ENCODE results near the gene MSH6. TPM values are rescaled to one million over a fixed set of nuclear protein-coding genes. Genes with fewer than 3 reads are reported as not detected.
A peak's percentile ranks its signal among the peaks of the same experiment; 100 is the strongest.

MSH6 gene
- total RNA-seq, 1 experiment from 2014 or later = 88.1 TPM

- H3K36me3 Mint-ChIP-seq (ENCODE audit: insufficient read depth, unreplicated experiment) = peaks cover 41% of the 10 kb centered on the region
These were observed 27.0 kb downstream of the MSH6 start for GRCh38 chr2:47809903-47810302.

DNA sequence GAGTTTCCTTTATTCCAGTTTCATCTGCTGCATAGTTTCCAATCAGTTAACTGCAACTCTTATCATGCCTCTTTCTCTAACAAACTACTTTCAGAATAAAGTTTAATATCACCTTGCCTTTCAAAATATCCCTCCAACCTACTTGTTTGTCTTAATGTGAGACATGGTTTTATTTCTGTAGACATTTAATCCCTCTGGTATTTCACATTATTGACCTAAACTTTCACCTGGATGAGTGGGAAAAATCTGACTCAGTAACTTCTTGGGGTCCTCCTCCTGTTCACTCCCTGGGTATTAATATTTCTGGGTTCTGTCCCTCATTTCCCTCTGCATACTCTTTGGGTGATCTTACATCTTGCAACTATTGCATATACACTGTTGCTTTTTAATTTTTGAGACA is 27.9 kb downstream of the MSH6 start:
- Mint-ChIP-seq H3K9me3 (ENCODE audit: low read depth, unreplicated experiment) (no peaks in the 10 kb centered on the region), H3K27me3 (ENCODE audit: unreplicated experiment) (no peaks in the 10 kb centered on the region), H3K27ac (ENCODE audit: unreplicated experiment) (no peak overlapping the region), H3K36me3 (ENCODE audit: insufficient read depth, unreplicated experiment) (peaks cover 37% of the 10 kb centered on the region), H3K4me1 (ENCODE audit: low read depth, unreplicated experiment) (peaks cover 11% of the 10 kb centered on the region), H3K4me3 (ENCODE audit: low read depth, unreplicated experiment) (no peak overlapping the region)
- BruUV-seq (replicated peaks) = no TSS peak
- intact Hi-C loops (cut with micrococcal nuclease; ENCODE audit: unreplicated experiment) = no loop called here
- TF ChIP-seq, protein P1, sequence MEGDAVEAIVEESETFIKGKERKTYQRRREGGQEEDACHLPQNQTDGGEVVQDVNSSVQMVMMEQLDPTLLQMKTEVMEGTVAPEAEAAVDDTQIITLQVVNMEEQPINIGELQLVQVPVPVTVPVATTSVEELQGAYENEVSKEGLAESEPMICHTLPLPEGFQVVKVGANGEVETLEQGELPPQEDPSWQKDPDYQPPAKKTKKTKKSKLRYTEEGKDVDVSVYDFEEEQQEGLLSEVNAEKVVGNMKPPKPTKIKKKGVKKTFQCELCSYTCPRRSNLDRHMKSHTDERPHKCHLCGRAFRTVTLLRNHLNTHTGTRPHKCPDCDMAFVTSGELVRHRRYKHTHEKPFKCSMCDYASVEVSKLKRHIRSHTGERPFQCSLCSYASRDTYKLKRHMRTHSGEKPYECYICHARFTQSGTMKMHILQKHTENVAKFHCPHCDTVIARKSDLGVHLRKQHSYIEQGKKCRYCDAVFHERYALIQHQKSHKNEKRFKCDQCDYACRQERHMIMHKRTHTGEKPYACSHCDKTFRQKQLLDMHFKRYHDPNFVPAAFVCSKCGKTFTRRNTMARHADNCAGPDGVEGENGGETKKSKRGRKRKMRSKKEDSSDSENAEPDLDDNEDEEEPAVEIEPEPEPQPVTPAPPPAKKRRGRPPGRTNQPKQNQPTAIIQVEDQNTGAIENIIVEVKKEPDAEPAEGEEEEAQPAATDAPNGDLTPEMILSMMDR (IDR thresholded peaks at IDR 0.05; ENCODE audit: unreplicated experiment) = no peak
- CTCF ChIA-PET = no interaction called here
- DNase-seq = no peak

More at GRCh38 chr2:47809903-47810302, 27.0 kb downstream of the MSH6 start:
- H3K9me3 Mint-ChIP-seq (ENCODE audit: low read depth, unreplicated experiment) = no peaks in the 10 kb centered on the region
- CTCF ChIA-PET = no interaction called here
- no peak overlapping the region for H3K4me3 Mint-ChIP-seq (ENCODE audit: low read depth, unreplicated experiment)
- TF ChIP-seq, protein P1 (IDR thresholded peaks at IDR 0.05; ENCODE audit: unreplicated experiment) = no peak
- no TSS peak for BruUV-seq (replicated peaks)
- DNase-seq = no peak
- no peak overlapping the region for H3K27ac Mint-ChIP-seq (ENCODE audit: unreplicated experiment)
- peaks cover 11% of the 10 kb centered on the region for H3K4me1 Mint-ChIP-seq (ENCODE audit: low read depth, unreplicated experiment)
- H3K27me3 Mint-ChIP-seq (ENCODE audit: unreplicated experiment) = no peaks in the 10 kb centered on the region
- intact Hi-C loops (cut with micrococcal nuclease; ENCODE audit: unreplicated experiment) = no loop called here

DNA sequence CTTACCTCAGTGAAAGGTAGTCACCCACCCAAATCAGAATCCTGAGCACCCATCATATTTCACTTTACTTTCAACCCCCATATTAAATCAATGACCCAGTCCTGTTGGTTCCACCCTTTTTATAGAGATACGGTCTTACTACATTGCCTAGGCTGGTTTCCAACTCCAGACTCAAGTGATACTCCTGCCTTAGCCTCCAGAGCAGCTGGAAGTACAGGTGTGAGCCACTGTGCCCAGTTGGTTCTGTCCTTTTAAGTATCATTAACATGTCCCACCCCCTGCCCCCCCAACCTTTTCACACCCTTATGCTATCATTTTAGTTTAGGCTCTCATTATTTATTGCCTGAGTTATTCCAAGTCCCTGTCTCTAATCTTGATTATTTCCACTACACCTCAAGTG is 28.7 kb downstream of the MSH6 start:
- intact Hi-C loops (cut with micrococcal nuclease; ENCODE audit: unreplicated experiment) = no loop called here
- no peak for DNase-seq
- Mint-ChIP-seq H3K27ac (ENCODE audit: unreplicated experiment) (peak overlapping the region; percentile 48), H3K9me3 (ENCODE audit: low read depth, unreplicated experiment) (no peaks in the 10 kb centered on the region), H3K4me3 (ENCODE audit: low read depth, unreplicated experiment) (no peak overlapping the region), H3K36me3 (ENCODE audit: insufficient read depth, unreplicated experiment) (peaks cover 37% of the 10 kb centered on the region), H3K27me3 (ENCODE audit: unreplicated experiment) (no peaks in the 10 kb centered on the region), H3K4me1 (ENCODE audit: low read depth, unreplicated experiment) (peaks cover 11% of the 10 kb centered on the region)
- BruUV-seq (replicated peaks) = no TSS peak
- TF ChIP-seq, protein P1 (IDR thresholded peaks at IDR 0.05; ENCODE audit: unreplicated experiment) = no peak
- CTCF ChIA-PET = no interaction called here

DNA sequence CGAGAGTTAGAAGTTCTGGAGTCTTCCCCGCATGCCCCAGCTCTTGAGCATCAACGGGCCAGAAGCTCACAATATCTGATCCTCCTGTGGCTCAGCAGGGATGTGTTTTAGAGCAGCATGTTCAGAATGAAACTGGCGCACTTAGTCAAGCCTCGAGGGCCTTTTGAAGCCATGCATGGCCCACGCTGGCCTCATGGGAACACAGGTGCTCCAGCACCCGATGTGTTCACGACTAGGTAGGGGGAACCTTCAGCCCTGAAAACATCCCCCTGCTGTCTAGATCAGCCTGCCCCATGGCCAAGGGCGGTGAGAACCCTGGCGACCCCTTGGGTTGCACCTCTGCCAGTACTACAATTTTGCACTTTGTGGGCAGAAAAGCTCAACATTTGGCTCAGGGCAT is 32.8 kb downstream of the MSH6 start:
- peaks cover 20% of the 10 kb centered on the region for H3K36me3 Mint-ChIP-seq (ENCODE audit: insufficient read depth, unreplicated experiment)
- TF ChIP-seq, protein P1 (IDR thresholded peaks at IDR 0.05; ENCODE audit: unreplicated experiment) = no peak
- CTCF ChIA-PET = no interaction called here
- no TSS peak for BruUV-seq (replicated peaks)
- intact Hi-C loops (cut with micrococcal nuclease; ENCODE audit: unreplicated experiment) = no loop called here
- no peak overlapping the region for H3K27ac Mint-ChIP-seq (ENCODE audit: unreplicated experiment)
- no peaks in the 10 kb centered on the region for H3K27me3 Mint-ChIP-seq (ENCODE audit: unreplicated experiment)
- peaks cover 7% of the 10 kb centered on the region for H3K4me1 Mint-ChIP-seq (ENCODE audit: low read depth, unreplicated experiment)
- H3K4me3 Mint-ChIP-seq (ENCODE audit: low read depth, unreplicated experiment) = no peak overlapping the region
- no peak for DNase-seq
- no peaks in the 10 kb centered on the region for H3K9me3 Mint-ChIP-seq (ENCODE audit: low read depth, unreplicated experiment)

All from Calu3 (cell line).